GM19468 (cell line): ENCODE measurements around the gene PLEKHH2.

ENCODE experiments used
- ATAC-seq: cut with Tn5 transposase; IDR thresholded peaks from one replicate; pipeline ENCODE4 v1.9.1; 2021; ENCODE audit warnings: mild to moderate bottlenecking, moderate library complexity, moderate number of reproducible peaks; ENCODE audit not compliant: unreplicated experiment; ENCODE audit errors: extremely low read depth

The PLEKHH2 gene

GRCh38 chr2:43749583-43749982 lies 112.5 kb downstream of the PLEKHH2 start:
- ATAC-seq = no peak

GRCh38 chr2:43751476-43751990 lies 114.5 kb downstream of the PLEKHH2 start:
- no peak for ATAC-seq

- ATAC-seq = no peak
Measured at GRCh38 chr2:43752302-43752701, 115.2 kb downstream of the PLEKHH2 start.

GRCh38 chr2:43754180-43754579 lies 117.1 kb downstream of the PLEKHH2 start:
- no peak for ATAC-seq

GRCh38 chr2:43758739-43759138 lies 121.7 kb downstream of the PLEKHH2 start:
- ATAC-seq = no peak

GRCh38 chr2:43759195-43759594 lies 122.1 kb downstream of the PLEKHH2 start:
- ATAC-seq = no peak

- no peak for ATAC-seq
Measured at GRCh38 chr2:43762286-43762685, 125.2 kb downstream of the PLEKHH2 start.

GRCh38 chr2:43763091-43763490 lies 126.0 kb downstream of the PLEKHH2 start:
- ATAC-seq = no peak

GRCh38 chr2:43764086-43764705 lies 127.1 kb downstream of the PLEKHH2 start:
- ATAC-seq = no peak

GRCh38 chr2:43766006-43766405 lies 128.9 kb downstream of the PLEKHH2 start:
- ATAC-seq = no peak

- peak; percentile 86 for ATAC-seq
Measured at GRCh38 chr2:43773876-43774613, 137.0 kb downstream of the PLEKHH2 start, which contains the start of gene DYNC2LI1. DYNC2LI1 (plus strand) TSS chr2:43774039; CDS start chr2:43774139, 100 bp downstream.

GRCh38 chr2:43774617-43775016 lies 137.6 kb downstream of the PLEKHH2 start:
- no peak for ATAC-seq

GRCh38 chr2:43776324-43776723 lies 139.3 kb downstream of the PLEKHH2 start:
- ATAC-seq = no peak

- no peak for ATAC-seq
Measured at GRCh38 chr2:43777306-43777926, 140.4 kb downstream of the PLEKHH2 start.

- no peak for ATAC-seq
Measured at GRCh38 chr2:43778233-43778632, 141.2 kb downstream of the PLEKHH2 start.

- ATAC-seq = no peak
Measured at GRCh38 chr2:43787895-43788294, 150.8 kb downstream of the PLEKHH2 start.

- ATAC-seq = no peak
Measured at GRCh38 chr2:43788646-43789045, 151.6 kb downstream of the PLEKHH2 start.

GRCh38 chr2:43790147-43790546 lies 153.1 kb downstream of the PLEKHH2 start:
- ATAC-seq = no peak

- no peak for ATAC-seq
Measured at GRCh38 chr2:43791035-43791765, 154.1 kb downstream of the PLEKHH2 start.

- no peak for ATAC-seq
Measured at GRCh38 chr2:43792653-43793052, 155.6 kb downstream of the PLEKHH2 start.
